Forelimb muscle (tissue), 1 donor: ENCODE measurements around the gene ERBB4. TPM values are rescaled to one million over a fixed set of nuclear protein-coding genes. Genes with fewer than 3 reads are reported as not detected.
"Not testable (repeated sequence)": the region's sequence is repeated elsewhere in the genome, so short reads cannot be mapped to it uniquely, and the experiment has no call there.

Experiments
- DNase-seq: peaks from one replicate; pipeline ENCODE4 v3.0.0-alpha.2; 2013; ENCODE audit warnings: low read depth
- polyA plus RNA-seq: library from polyadenylated mRNA; unstranded; fragments of 120-200 nt; gene quantifications from one replicate; pipeline ENCODE4 v1.2.1, GENCODE V29; 2013; ENCODE audit not compliant: insufficient read length

ERBB4 gene
- polyA plus RNA-seq, 1 donor = 8.8 TPM

DNA sequence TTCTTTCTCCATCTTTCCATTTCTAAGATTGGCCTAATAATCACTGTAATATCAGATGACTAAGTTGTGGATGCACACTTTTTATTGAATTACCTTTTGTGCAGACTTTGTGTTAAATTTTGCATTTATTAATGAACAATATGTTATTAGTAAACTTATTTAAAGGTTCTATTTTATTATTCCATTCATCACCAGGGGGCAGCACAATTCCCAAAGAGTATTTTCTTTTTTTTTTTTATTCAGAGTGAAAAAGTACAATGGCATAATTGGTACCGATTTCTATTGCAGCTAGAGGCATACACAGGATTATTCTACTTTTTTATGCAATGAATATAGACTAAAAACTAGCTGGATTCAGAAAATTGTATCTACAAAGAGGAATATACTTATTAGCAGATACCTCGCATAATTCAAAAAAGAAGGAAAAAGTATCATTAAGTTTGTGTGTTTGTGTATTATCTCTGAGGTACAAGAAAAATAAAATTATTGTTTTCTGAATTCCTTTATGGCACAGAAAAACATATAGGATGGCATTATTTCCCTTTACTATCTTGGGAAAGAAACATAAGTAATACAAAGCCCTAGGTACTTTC lies 390.6 kb downstream of the ERBB4 start:
- DNase-seq = no peak

DNA sequence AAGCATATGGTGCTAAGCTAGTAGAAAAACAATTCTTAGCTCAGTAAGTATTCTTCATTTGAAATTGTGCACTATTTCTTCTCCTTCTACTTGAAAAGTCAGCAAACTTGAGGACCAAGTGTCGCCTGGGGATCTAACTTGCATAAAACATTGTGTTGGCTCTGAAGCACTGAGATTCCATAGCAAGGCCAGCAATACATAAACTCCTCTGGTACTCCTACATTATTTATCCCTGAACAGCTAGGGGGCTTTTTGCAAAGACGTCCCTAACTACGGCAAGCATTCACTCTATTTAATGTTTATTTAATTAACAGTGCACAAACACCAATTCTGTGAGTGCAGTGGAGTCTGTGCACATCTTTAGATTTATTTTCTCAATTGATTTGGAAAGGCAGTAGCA lies 392.2 kb downstream of the ERBB4 start:
- no peak for DNase-seq

DNA sequence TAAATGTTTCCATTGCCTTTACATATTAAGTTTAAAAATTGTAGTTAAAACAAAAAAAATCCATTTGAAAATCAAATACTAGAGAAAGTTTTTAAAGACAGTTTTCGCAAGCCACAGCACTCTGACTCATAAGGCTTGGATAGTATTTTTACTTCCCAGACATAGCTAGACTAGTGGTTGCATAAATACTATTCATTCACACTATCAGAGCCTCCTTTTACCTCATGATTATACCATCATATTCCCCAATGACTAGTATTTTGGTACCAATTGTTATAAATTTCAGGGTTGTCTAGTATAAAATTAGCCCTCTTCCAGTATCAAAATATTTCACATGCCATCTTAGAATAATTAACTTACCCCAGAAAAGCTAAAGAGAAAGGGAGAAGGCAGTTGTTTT lies 393.5 kb downstream of the ERBB4 start:
- DNase-seq = no peak

DNA sequence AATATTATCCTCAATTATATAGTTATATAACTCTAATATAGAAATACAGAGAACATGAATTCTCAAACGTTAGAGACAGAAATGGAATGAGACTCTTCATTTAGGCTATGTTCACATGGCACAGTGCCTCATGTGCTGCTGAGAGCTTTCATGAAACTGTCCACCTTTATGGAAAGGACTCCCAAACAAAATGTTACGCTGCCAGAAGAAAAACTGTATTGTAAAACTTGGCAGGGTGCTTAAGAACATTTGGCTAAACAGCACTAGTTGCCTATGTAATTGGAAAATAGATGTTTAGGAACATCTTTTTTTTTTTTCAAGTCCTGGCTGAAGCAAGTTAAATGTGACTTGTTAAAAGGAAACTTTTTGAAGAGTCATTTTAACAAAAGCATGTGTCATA lies 396.0 kb downstream of the ERBB4 start:
- no peak for DNase-seq

DNA sequence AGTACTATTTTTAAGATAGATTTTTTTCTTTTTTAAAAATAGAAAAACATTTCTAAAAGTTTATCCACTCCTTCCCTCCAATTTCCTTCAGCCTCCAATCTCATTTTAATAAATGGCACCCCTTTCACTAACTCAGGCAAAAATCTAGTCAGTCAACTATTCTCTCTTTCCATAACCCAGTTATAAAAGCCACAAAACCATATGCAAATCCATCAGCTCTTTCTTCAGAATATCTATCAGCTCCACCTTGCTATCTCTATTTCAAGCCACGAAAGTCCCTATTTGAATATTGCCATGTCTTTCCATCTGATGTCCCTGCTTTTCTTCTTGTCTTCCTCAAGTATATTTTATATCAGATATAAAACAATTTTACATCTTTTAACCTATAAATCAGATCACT lies 397.1 kb downstream of the ERBB4 start:
- no peak for DNase-seq

DNA sequence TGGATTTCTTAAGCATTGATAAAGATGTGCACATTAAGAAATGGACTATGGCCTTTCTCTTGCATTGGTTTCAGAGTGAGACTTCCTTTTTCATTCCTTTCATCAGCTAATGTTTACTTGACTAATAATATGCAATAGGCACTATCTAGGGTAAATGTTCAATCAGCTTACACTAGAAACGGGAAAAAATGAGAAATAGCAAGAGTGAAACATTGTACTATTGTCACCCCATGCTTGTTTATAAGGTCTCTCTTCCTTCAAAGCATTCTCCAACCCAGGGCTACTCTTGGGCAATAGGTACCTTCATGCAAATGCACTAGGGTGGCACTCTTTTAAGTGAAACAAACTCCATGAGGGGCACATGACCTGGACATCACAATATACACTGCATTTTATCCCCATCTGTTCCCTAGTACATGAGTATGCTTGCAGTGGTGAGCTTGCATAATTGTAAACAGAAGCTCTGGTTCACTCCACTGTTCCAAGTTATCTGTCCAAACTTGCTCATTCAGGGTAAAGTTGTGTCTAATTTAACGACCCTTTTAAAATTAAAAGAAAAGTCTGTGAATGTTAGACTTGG lies 402.3 kb downstream of the ERBB4 start:
- DNase-seq = no peak

DNA sequence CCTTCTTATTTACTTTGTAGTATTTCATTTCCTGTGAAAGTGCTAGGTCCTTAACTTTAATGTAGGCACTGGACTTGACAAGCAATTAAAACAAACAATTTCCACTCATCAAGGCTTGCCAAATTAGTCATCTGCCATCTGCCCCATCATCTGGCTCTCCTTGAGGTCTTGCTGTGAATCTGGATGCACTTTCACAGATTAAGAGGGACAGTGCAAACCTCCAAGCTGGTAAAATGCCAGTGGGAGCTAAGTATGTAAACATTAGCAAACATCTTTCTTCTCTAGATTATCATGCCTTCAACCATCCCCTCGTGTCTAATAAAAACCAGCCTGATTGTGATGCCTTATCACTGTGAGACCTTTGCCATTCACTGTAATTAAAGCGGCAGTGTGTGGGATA lies 402.9 kb downstream of the ERBB4 start:
- no peak for DNase-seq

DNA sequence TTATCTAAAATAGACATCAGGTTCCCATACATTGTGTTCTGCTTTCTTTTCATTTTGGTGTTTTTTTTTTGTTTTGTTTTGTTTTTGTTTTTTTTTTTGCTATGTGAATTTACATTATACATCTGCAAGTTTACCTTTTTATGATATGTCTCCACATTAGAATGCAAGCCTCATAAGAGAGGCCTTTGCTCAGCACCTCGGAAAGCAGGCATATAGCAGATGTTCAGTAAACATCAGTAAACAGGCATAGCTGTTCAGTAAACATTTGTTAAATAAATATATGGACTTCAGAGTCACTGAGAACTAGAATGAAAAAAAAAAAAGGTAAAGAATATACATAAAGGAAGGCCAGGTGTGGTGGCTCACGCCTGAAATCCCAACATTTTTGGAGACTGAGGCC lies 405.3 kb downstream of the ERBB4 start:
- DNase-seq = no peak

DNA sequence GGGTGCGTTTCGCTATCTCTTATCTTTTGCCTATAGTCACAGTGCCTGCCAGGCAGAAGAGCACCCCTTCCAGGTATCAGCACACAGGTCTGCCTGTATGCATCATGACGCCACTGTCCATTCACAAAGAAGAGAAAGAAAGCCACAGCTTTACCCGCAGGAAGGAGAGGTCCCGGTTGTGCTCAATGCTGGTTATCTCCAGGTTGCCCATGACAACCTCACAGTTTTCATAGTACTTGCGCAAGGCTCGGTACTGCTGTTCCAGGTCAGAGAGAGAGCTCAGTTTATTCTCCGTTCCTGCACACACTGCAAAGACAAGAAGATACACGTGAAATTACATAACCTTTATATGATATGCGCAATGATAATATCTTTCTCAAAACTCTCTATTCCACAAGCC lies 414.0 kb downstream of the ERBB4 start:
- DNase-seq = no peak

DNA sequence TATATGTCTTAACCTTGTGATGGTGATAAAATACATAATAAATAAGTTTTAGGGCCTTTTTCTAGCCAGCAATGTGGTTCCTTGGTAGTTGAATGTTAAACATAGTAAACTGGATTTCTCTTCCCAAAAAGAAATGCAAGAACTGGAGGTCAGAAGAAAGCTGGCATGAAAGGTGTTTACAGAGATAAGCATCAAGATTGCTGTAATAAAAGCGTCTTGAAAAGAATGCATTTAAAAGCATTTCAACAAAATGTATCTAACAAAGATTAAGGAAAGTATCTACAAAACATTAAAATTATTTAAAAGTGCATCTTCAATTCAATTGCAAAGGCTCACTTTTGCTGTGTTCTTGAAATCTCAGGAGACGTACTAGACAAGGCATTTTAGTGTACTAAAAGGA lies 419.0 kb downstream of the ERBB4 start:
- no peak for DNase-seq

DNA sequence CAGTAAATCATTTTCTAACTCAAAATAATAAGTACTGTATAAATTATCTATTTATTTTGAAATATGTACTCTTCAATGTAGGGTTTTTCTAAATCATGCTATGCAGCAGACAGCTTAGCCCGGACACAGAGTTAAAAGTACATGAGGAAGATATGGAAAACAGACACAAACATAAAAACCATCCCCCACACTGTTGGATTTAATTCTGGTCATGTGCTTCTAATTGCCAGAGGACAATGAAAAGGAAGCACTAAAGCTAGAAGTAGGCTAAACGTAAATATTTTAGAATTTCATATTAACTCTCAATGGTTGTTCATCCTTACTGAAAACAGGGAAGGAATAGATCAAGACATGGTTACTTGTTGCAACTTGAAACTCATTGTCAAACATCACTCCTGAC lies 420.7 kb downstream of the ERBB4 start:
- DNase-seq = no peak

DNA sequence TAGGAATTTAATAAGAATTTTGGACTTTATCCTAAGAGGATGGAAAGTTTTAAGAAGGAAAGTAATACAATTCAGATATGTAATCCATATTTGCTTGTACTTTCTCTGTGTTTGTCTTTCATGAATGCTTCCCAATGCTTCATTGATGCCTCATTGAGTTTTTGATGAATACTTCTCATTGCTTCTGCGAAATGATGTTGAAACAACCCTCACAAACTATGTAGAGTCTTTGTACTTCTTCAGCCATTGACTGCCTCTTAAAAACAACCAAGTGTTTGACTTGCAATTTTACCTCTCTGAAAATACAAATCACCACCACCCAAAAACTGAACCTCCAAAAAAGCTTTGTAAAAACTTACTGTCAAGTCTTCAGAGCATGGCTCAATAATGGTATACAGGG lies 424.1 kb downstream of the ERBB4 start:
- no peak for DNase-seq

DNA sequence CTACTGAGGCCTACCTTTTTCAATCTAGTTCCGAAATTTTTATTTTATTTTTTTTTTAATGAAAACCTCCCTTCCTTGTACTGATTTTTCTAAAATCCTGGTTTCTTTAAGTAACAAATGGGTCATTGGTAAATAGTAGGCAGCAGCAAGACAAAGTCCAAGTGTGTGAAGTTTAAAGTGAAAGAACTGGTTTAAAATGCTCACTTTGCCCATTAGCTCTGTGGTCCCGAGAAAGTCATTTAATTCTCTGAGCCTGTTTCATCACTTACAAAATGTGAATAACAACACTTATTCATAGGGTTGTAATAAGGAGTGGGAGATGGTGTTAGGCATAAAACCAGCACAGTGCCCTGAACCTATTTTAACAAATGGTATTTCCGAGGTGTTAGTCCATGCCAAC lies 426.2 kb downstream of the ERBB4 start:
- no peak for DNase-seq

DNA sequence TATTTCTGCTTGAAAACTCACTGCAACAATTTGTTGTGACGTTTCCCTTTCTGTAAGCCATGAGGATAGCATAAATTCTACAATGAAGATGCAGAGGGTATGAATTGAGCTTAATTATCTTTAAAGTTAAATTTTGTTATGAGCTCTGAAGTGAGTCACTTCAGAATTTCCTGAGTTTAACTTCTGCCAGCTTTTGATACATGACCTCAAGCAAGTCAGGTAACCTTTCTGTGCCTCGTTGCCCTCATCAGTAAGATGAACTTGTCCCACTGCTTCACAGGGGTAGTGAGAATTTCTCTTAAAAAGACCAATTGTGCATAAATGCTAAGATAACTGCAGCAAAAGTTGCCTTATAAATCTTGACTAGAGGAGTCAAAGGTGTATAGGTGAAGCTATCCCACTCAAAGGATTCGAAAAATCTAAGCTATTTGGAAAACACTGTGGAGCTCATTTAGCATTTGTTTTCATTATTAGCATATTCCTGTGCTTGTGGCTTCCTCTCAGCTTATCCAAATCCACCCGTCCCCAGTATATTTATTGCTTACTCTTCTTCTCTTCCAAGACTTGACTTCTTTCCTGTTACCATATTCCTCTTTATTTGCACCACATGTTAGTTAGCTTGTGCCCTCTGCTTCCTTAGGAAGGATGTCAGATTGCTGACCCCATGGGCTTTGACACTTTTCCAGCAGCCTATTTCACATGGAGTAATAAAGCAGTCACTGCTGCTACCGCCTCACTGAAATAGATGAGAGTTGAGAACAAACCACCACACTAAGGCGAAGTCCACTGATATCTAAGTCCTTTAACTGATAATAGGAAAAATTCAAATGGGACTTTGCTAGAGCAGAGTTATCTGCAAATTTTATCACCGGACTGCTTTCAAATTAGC lies 428.6 kb downstream of the ERBB4 start:
- DNase-seq = no peak

DNA sequence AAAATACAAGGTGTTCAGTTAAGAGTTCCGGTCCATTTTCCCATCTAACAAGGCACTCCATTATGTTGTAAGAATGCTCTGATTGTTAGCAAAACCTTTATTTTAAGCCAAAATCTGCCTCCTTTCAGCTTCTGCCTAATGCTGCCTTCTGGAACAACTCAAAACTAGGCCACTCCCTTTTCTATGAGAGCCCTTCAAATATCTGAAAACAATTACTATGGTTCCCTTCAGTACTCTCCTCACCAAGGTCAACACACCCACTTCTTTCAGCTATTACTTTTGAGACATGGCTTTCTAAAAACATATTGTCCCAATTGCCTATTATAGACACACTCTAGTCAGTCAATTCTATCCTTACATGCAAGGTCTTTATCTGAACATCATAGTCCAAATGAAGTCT lies 429.4 kb downstream of the ERBB4 start:
- DNase-seq = no peak

DNA sequence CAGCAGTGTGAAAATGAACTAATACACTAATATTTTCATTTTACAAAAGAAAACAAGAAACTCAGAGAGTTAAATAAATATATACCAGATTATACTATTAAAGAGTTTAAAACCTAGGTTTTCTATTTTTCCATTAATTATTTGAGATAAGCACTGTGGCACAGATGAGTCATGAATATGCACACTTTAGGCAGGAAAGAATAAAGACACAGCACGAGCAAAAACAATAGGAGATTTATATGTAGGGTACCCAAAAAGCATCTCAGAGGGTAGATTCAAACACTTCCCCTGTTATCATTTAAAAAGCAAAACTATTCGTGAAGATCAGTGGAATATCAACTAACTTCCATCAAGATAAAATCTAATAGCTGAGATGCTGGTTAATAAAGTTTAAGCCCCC lies 430.6 kb downstream of the ERBB4 start:
- DNase-seq = no peak

DNA sequence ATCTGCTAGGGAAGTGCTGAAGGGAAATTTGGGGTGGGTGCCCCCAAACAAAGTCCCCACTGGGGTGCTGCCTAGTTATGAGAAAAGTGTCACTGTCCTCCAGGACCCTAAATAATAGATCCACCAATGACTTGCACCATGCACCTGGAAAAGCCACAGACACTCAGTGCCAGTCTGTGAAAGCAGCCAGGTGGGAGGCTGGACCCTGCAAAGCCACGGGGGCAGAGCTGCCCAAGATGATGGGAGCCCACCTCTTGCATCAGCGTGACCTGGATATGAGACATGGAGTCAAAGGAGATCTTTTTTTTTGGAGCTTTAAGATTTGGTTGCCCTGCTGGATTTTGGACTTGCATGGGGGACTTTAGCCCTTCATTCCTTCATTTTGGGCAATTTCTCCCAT lies 431.6 kb downstream of the ERBB4 start:
- no peak for DNase-seq

DNA sequence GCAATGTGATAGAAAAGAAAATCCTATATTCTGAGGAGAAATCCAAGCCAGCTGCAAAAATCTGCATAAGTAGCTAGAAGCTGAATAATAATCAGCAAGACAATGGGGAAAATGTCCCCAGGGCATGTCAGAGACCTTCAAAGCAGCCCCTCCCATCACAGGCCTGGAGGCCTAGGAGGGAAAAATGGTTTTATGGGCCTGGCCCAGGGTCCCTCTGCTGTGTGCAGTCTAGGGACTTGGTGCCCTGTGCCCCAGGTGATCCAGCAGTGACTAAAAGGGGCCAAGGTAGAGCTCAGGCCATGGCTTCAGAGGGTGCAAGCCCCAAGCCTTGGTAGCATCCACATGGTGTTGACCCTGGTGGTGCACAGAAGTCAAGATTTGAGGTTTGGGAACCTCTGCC lies 432.1 kb downstream of the ERBB4 start:
- DNase-seq = not testable (repeated sequence)

DNA sequence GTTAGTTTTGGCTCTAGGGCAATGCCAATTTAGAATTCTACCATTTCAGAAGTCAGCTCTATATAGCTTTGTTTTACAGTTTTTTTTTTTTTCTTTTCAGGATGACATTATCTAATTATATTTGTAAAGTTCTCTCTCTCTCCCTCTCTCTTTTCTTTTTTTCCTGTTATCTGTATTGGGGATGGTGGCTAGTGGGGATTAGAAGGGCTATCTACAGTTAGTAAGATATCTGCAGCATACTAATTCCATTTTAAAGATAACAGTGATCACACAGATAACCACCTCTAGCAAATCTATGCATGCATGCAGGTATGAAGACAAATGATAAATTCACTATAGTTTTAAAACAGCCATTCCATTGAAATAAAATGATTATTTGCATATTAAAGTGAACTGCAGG lies 438.9 kb downstream of the ERBB4 start:
- no peak for DNase-seq

DNA sequence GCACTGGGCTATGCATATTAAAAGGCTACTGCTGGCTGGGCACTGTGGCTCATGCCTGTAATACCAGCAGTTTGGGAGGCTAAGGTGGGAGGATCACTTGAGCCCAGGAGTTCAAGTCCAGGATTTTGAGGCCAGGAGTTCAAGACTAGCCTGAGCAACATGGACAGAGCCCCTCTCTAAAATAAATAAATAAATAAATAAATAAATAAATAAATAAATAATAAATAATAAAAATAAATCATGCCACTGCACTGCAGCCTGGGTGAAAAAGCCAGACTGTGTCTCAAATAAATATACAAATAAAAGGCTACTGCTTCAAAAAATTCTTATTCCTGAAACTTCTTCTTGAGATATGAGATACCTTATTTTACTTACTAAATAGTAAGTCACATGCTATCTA lies 439.6 kb downstream of the ERBB4 start:
- no peak for DNase-seq

DNA sequence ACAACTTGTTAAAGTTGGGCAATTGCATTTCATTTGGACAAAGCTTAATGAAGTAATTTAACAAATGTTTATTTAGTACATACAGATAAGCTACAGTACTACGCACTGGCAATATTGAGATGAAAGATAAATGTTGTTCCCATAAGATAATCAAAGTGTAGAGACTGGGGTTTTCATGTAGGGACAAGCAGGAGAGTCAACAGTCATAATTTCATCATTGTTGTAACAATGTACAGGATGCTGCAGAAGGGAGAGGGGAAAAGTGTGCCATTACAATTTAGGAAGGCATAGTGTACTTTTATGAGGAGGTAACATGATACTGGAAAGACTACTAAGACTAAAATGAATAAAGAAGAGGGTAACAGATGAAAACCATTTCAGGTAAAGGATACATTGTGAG lies 441.6 kb downstream of the ERBB4 start:
- DNase-seq = no peak

DNA sequence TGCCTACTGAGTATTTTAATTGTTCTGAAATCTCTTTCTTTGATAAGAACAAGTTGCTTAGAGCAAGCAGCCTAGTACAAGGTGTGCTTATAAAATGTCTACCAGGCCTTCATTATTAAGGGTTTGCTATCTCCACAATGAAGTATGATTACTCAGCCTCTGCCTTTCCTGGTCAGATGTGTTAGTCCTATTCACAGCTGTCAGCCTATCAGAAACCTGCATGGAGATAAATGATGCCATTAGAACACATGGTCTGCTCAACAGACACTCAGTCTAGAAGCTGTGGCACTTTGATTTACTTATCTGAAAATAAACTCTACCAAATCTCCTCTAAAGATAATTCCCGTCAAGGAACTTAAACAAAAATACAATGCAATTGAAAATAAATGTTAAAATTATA lies 448.7 kb downstream of the ERBB4 start:
- no peak for DNase-seq

DNA sequence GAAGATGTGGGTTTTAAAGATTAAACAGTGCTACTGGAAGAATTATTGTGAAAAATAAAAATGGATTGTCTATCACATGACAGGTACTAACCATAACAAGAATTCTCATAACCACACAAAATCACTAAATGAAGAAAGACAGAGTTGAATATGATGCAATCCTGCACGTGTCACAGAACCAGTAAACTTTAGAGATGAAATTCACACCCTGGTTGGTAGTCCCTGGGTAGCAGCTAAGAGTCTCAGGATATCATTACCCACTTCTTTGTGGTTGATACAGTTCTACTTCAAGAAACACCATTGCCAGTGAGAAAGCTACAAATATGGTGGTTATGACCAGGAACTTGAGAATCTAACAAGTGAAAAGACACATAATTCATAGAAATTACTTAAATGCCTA lies 450.2 kb downstream of the ERBB4 start:
- DNase-seq = no peak
